Lung (tissue), 12 donors: Measurements from ENCODE around the gene PRSS1. TPM values are rescaled to one million over a fixed set of nuclear protein-coding genes. Genes with fewer than 3 reads are reported as not detected.
"Not testable (repeated sequence)": the region's sequence is repeated elsewhere in the genome, so short reads cannot be mapped to it uniquely, and the experiment has no call there.

ENCODE experiments used
- ATAC-seq: fragments of 200-7000 bp; cut with Tn5 transposase; one replicate; pipeline ENCODE4 v1.9.1; 2020; ENCODE audit warnings: moderate number of reproducible peaks; ENCODE audit not compliant: insufficient read depth, low FRiP score
- DNase-seq, 3 donors: peaks; one replicate each; pipeline ENCODE4 v3.0.0-alpha.2; 2013 to 2017
- H3K27ac ChIP-seq, 2 donors: one replicate each; pipeline ENCODE4 v1.5.1; 2013; ENCODE audit warnings: mild to moderate bottlenecking in 2 of 2, moderate library complexity in 2 of 2, control low read depth in 1 of 2, inconsistent platforms in 1 of 2, low read depth in 1 of 2, low read length in 1 of 2
- H3K27me3 ChIP-seq, 3 donors: one replicate each; pipeline ENCODE4 v1.5.1; 2013; ENCODE audit warnings: low read length in 2 of 3; ENCODE audit not compliant: control insufficient read depth in 3 of 3, insufficient read depth in 3 of 3
- H3K36me3 ChIP-seq, 4 donors: one replicate each; pipeline ENCODE4 v1.5.1; 2013; ENCODE audit warnings: low read length in 4 of 4, mild to moderate bottlenecking in 1 of 4, moderate library complexity in 1 of 4; ENCODE audit not compliant: control insufficient read depth in 4 of 4, insufficient read depth in 4 of 4
- H3K4me1 ChIP-seq, 5 donors: one replicate each; pipeline ENCODE4 v1.5.1; 2013; ENCODE audit warnings: low read length in 5 of 5, mild to moderate bottlenecking in 2 of 5, moderate library complexity in 1 of 5; ENCODE audit not compliant: control insufficient read depth in 5 of 5, insufficient read depth in 5 of 5
- H3K4me3 ChIP-seq: one replicate; pipeline ENCODE4 v1.5.1; 2013; ENCODE audit warnings: mild to moderate bottlenecking, control low read depth, moderate library complexity
- H3K9ac ChIP-seq, 2 donors: one replicate each; pipeline ENCODE4 v1.5.1; 2013; ENCODE audit warnings: low read length in 2 of 2, control low read depth in 1 of 2; ENCODE audit not compliant: insufficient read depth in 1 of 2
- H3K9me3 ChIP-seq, 4 donors: one replicate each; pipeline ENCODE4 v1.5.1; 2013; ENCODE audit warnings: low read length in 3 of 4, mild to moderate bottlenecking in 1 of 4, moderate library complexity in 1 of 4; ENCODE audit not compliant: control insufficient read depth in 4 of 4, insufficient read depth in 3 of 4
- WGBS, 2 donors: extraction: QIAGEN DNeasy Blood & Tissue Kit; methylation state at CpG; one replicate each; pipeline ENCODE4 v1.1.7; 2013; 5-methylcytosine and 5-hydroxymethylcytosine counted together
- polyA plus RNA-seq, 2 donors: library from polyadenylated mRNA; stranded (reverse); fragments of 200-250 nt; gene quantifications; one replicate each; pipeline ENCODE4 v1.2.1, GENCODE V29; 2013
- total RNA-seq, 2 donors: library from RNA; depleted of rRNA in 1 of 2; stranded (reverse); fragments of >200 nt in 1 of 2; gene quantifications; one replicate each; pipeline ENCODE4 v1.2.1, GENCODE V29; 2014 to 2021
- TF ChIP-seq, protein P1 (sequence below): IDR thresholded peaks from 2 replicates; pipeline ENCODE4 v1.5.1; 2012; ENCODE audit warnings: mild to moderate bottlenecking; ENCODE audit errors: control extremely low read depth, extremely low read depth
- donor health status: control.
- donor health status: control.
- donor health status: Bipolar disorder and iron deficiency.
- donor health status: healthy.
- donor health status: DM: yes; HTN: yes; CAD: no.

PRSS1 gene
- total and polyA plus RNA-seq, 4 donors, result 0.41 to 16.8 (median 1.1) TPM; not detected in 1

DNA sequence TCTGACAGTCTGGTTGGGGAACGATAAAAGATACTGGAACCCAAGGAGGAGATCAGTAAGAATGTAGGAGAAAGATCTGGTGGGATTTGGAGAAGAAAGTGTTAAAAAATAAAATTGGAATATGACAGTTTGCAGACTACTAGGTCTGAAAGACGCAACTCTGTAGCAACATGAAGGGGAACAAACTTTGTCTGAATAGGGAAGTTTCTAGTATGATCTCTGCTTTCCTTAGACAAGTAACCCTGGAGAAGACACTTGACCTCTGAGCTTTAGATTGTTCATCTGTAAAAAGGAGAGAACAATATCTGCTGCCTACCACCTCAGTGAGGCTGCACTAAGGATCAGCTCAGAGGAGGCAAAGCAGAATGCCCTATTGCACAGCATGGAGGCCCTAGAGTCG is 3.0 kb upstream of the PRSS1 start:
- TF ChIP-seq, protein P1, sequence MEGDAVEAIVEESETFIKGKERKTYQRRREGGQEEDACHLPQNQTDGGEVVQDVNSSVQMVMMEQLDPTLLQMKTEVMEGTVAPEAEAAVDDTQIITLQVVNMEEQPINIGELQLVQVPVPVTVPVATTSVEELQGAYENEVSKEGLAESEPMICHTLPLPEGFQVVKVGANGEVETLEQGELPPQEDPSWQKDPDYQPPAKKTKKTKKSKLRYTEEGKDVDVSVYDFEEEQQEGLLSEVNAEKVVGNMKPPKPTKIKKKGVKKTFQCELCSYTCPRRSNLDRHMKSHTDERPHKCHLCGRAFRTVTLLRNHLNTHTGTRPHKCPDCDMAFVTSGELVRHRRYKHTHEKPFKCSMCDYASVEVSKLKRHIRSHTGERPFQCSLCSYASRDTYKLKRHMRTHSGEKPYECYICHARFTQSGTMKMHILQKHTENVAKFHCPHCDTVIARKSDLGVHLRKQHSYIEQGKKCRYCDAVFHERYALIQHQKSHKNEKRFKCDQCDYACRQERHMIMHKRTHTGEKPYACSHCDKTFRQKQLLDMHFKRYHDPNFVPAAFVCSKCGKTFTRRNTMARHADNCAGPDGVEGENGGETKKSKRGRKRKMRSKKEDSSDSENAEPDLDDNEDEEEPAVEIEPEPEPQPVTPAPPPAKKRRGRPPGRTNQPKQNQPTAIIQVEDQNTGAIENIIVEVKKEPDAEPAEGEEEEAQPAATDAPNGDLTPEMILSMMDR, result no peak
- no peak for ATAC-seq

DNA sequence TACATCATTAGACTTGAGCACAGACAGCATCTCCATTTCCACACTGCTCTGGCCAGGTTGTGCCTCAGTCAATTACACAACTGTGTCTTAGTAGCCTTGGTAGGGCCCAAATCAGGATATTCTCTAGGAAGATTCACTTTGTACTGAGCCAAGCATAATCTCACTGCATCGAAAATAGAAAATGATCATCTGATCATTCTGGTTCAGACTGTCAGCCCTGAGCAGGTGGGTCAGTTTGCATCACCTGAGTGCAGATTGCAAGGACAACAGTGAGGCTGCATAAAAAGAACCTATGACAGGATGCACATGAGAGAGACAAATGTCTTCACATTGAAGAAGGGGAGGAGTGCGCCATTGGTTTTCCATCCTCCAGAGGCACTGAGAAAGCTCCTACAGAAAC is 862 bp upstream of the PRSS1 start:
- DNase-seq, H3K4me3 ChIP-seq, ATAC-seq, H3K27me3 ChIP-seq, H3K9me3 ChIP-seq, H3K4me1 ChIP-seq, H3K9ac ChIP-seq, H3K36me3 ChIP-seq, H3K27ac ChIP-seq: not testable (repeated sequence)
- WGBS, 2 donors, result 83% methylated on average over 2 of the region's 2 CpGs

More for the DNA sequence above, 3.0 kb upstream of the PRSS1 start:
- Histone ChIP-seq H3K36me3 (no peaks in the 10 kb centered on the region), H3K9ac (no peak overlapping the region), H3K27ac (no peak overlapping the region), H3K4me1 (peaks cover 0 to 1% (median 0%) of the 10 kb centered on the region in 5 donors), H3K9me3 (peaks cover 0 to 2% (median 0%) of the 10 kb centered on the region in 4 donors), H3K4me3 (no peak overlapping the region), H3K27me3 (peaks cover 0 to 2% (median 0%) of the 10 kb centered on the region in 3 donors)
- no peak for DNase-seq
- 70 to 75% methylated on average over 3 of the region's 3 CpGs for WGBS, 2 donors

DNA sequence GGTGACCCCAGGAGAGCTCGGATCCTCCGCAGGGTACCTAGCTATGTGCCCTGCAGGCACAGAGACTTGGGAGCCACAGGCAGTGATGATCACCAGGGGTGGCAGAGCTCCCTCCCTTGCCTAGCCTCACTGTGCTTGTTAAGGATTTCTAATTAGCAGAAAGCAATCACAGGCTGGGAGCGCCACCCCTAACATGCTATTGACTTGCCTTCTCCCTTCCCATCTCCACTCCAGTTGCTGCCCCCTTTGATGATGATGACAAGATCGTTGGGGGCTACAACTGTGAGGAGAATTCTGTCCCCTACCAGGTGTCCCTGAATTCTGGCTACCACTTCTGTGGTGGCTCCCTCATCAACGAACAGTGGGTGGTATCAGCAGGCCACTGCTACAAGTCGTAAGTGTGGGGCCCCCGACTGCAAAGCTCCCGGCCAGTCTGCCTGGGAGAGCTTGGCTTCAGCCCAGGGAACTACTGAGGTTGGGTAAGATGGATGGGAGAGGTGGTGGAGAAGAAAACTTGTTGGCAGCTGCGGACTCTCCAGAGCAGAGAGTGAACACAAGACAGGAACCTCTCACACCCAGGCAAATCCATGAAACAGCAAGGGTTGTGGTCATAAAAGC is 1.2 kb downstream of the PRSS1 start:
- TF ChIP-seq, protein P1, result no peak
- H3K9me3 ChIP-seq, result peaks cover 0 to 2% (median 0%) of the 10 kb centered on the region in 4 donors
- 72 to 75% methylated on average over 9 of the region's 9 CpGs for WGBS, 2 donors
- no peaks in the 10 kb centered on the region for H3K27me3 ChIP-seq
- no peaks in the 10 kb centered on the region for H3K4me1 ChIP-seq
- no peaks in the 10 kb centered on the region for H3K36me3 ChIP-seq
- no peak overlapping the region for H3K27ac ChIP-seq
- ATAC-seq (no peak), DNase-seq (no peak)
- no peak overlapping the region for H3K9ac ChIP-seq
- no peak overlapping the region for H3K4me3 ChIP-seq

DNA sequence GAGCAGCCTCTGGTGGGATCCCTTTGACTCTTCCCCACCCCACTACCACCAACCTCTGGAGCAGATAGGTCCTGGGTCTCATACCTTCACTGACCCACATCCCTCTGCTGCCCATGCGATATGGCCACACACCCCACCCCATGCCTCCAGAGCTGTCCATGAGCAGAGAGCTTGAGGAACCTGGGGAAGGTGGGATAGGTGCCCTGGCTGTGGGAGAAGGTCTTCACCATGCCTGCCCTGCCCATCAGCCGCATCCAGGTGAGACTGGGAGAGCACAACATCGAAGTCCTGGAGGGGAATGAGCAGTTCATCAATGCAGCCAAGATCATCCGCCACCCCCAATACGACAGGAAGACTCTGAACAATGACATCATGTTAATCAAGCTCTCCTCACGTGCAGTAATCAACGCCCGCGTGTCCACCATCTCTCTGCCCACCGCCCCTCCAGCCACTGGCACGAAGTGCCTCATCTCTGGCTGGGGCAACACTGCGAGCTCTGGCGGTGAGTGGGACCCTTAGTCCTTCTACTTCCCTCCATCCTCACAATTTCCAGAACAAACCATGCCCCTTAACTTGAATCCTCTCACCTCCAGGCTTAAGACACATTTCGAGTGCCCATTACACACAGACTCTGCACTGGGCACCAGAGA is 2.4 kb downstream of the PRSS1 start:
- not testable (repeated sequence) for H3K4me1 ChIP-seq, H3K27me3 ChIP-seq, DNase-seq, H3K27ac ChIP-seq, H3K9me3 ChIP-seq, H3K9ac ChIP-seq, H3K4me3 ChIP-seq, ATAC-seq, H3K36me3 ChIP-seq
- 90 to 93% methylated on average over 14 of the region's 14 CpGs for WGBS, 2 donors
